ENCODE results near the gene PASK.

The PASK gene

GRCh38 chr2:241187101-241187917 is 38.0 kb upstream of the PASK start:
- TF ChIP-seq CTCF (conservative IDR thresholded peaks at IDR 0.05; ENCODE audit: low read length): no peak
- DNase-seq (ENCODE audit: low read depth): no peak
- H3K4me3 ChIP-seq (ENCODE audit: low read length): no peak overlapping the region

- TF ChIP-seq CTCF (conservative IDR thresholded peaks at IDR 0.05; ENCODE audit: low read length): no peak
- DNase-seq (ENCODE audit: low read depth): no peak
- H3K4me3 ChIP-seq (ENCODE audit: low read length): no peak overlapping the region
Observed at GRCh38 chr2:241185961-241186360, 36.7 kb upstream of the PASK start.

GRCh38 chr2:241184901-241185300 is 35.6 kb upstream of the PASK start:
- no peak for DNase-seq (ENCODE audit: low read depth)
- no peak for TF ChIP-seq CTCF (conservative IDR thresholded peaks at IDR 0.05; ENCODE audit: low read length)

GRCh38 chr2:241183221-241183620 is 33.9 kb upstream of the PASK start:
- no peak overlapping the region for H3K4me3 ChIP-seq (ENCODE audit: low read length)
- no peak for TF ChIP-seq CTCF (conservative IDR thresholded peaks at IDR 0.05; ENCODE audit: low read length)
- DNase-seq (ENCODE audit: low read depth): no peak

More at GRCh38 chr2:241184901-241185300, 35.6 kb upstream of the PASK start:
- no peak overlapping the region for H3K4me3 ChIP-seq (ENCODE audit: low read length)

- DNase-seq (ENCODE audit: low read depth): no peak
- no peak overlapping the region for H3K4me3 ChIP-seq (ENCODE audit: low read length)
- no peak for TF ChIP-seq CTCF (conservative IDR thresholded peaks at IDR 0.05; ENCODE audit: low read length)
Observed at GRCh38 chr2:241182531-241183133, 33.4 kb upstream of the PASK start.

- H3K4me3 ChIP-seq (ENCODE audit: low read length): no peak overlapping the region
- DNase-seq (ENCODE audit: low read depth): no peak
- no peak for TF ChIP-seq CTCF (conservative IDR thresholded peaks at IDR 0.05; ENCODE audit: low read length)
Observed at GRCh38 chr2:241182126-241182525, 32.9 kb upstream of the PASK start.

GRCh38 chr2:241180495-241180894 is 31.2 kb upstream of the PASK start:
- H3K4me3 ChIP-seq (ENCODE audit: low read length): no peak overlapping the region
- TF ChIP-seq CTCF (conservative IDR thresholded peaks at IDR 0.05; ENCODE audit: low read length): no peak
- DNase-seq (ENCODE audit: low read depth): no peak

Measured in AG10803 (cell line).